GM12892 (cell line): ENCODE measurements around the gene TMEM255B.

ENCODE experiments used
- DNase-seq: peaks from one replicate; pipeline ENCODE4 v3.0.0; 2011; ENCODE audit not compliant: insufficient read length
- FAIRE-seq: peaks from 2 replicates; lab custom pipeline; 2011; peaks lifted over from hg19 to GRCh38; lab: Jason Lieb, UNC
- POLR2A ChIP-seq: IDR thresholded peaks from 2 replicates; pipeline ENCODE4 v1.6.1; 2011; ENCODE audit warnings: low read depth, low read length, control low read depth
- POLR2AphosphoS5 ChIP-seq: IDR thresholded peaks from 2 replicates; pipeline ENCODE4 v1.6.1; 2011; ENCODE audit warnings: low read depth, low read length, control low read depth
- TAF1 ChIP-seq: IDR thresholded peaks from 2 replicates; pipeline ENCODE4 v1.6.1; 2011; ENCODE audit warnings: low read depth, mild to moderate bottlenecking, control low read depth, low read length, borderline replicate concordance

TMEM255B gene

GRCh38 chr13:113766035-113766800, 7.2 kb downstream of the TMEM255B start:
- FAIRE-seq: no peak
- TF ChIP-seq POLR2A (no peak), TAF1 (no peak), POLR2AphosphoS5 (no peak)
- DNase-seq: no peak

GRCh38 chr13:113767366-113767765, 8.3 kb downstream of the TMEM255B start:
- no peak for DNase-seq
- TF ChIP-seq POLR2A (no peak), TAF1 (no peak), POLR2AphosphoS5 (no peak)
- no peak for FAIRE-seq

- no peak for DNase-seq
- FAIRE-seq: no peak
- no peak for TF ChIP-seq POLR2A
- TF ChIP-seq TAF1: no peak
- TF ChIP-seq POLR2AphosphoS5: no peak
These were observed 9.2 kb downstream of the TMEM255B start for GRCh38 chr13:113768018-113768905.

GRCh38 chr13:113769106-113769505, 10.1 kb downstream of the TMEM255B start:
- TF ChIP-seq POLR2A (no peak), TAF1 (no peak), POLR2AphosphoS5 (no peak)
- DNase-seq (no peak), FAIRE-seq (no peak)

GRCh38 chr13:113769881-113770280, 10.9 kb downstream of the TMEM255B start:
- FAIRE-seq (no peak), DNase-seq (no peak)
- TF ChIP-seq POLR2A (no peak), POLR2AphosphoS5 (no peak), TAF1 (no peak)

GRCh38 chr13:113770441-113770840, 11.4 kb downstream of the TMEM255B start:
- TF ChIP-seq TAF1 (no peak), POLR2AphosphoS5 (no peak)
- DNase-seq (no peak), FAIRE-seq (no peak)

GRCh38 chr13:113770937-113771336, 11.9 kb downstream of the TMEM255B start:
- no peak for DNase-seq
- TF ChIP-seq TAF1: no peak
- no peak for TF ChIP-seq POLR2A
- FAIRE-seq: no peak

- DNase-seq (no peak), FAIRE-seq (no peak)
- TF ChIP-seq POLR2A (no peak), TAF1 (no peak), POLR2AphosphoS5 (no peak)
These were observed 12.8 kb downstream of the TMEM255B start for GRCh38 chr13:113771709-113772331.

GRCh38 chr13:113774177-113775107, 15.4 kb downstream of the TMEM255B start:
- peak; percentile 58 for FAIRE-seq
- no peak for DNase-seq

GRCh38 chr13:113775451-113776145, 16.6 kb downstream of the TMEM255B start:
- TF ChIP-seq POLR2AphosphoS5 (no peak), POLR2A (no peak), TAF1 (no peak)
- DNase-seq (no peak), FAIRE-seq (no peak)

More at GRCh38 chr13:113774177-113775107, 15.4 kb downstream of the TMEM255B start:
- TF ChIP-seq TAF1: no peak
